Caco-2 (cell line): Measurements from ENCODE around the gene OS9. TPM values are rescaled to one million over a fixed set of nuclear protein-coding genes. Genes with fewer than 3 reads are reported as not detected.

Source experiments
- BruUV-seq: library from RNA; stranded (reverse); fragments of 400-500 nt; replicated peaks from 2 replicates; lab custom pipeline; 2021; lab: Mats Ljungman, UMichigan
- CTCF ChIA-PET: fragments of 300-600 bp; sonication (Branson Sonifier 250); formaldehyde crosslinking; loops from one replicate; lab custom pipeline; 2022; ENCODE audit warnings: antibody characterized with exemption; lab: Charles Lee
- POLR2A ChIA-PET: fragments of 300-600 bp; sonication (Branson Sonifier 250); formaldehyde crosslinking; loops from one replicate; lab custom pipeline; 2022; ENCODE audit warnings: antibody characterized with exemption; lab: Charles Lee
- DNase-seq, 2 experiments: peaks; one replicate each; pipeline versions ENCODE4 v3.0.0 to v3.0.0-alpha.2; 2020 to 2022
- H3K27me3 ChIP-seq: replicated peaks from 2 replicates; pipeline ENCODE4 v1.6.0; 2011; ENCODE audit warnings: low read length; ENCODE audit not compliant: control insufficient read depth, insufficient read depth
- H3K36me3 ChIP-seq: 2 replicates; pipeline ENCODE4 v1.5.1; 2011; ENCODE audit warnings: low read length; ENCODE audit not compliant: control insufficient read depth, insufficient read depth
- H3K4me1 ChIP-seq: fragments of 250-450 bp; sonication (Bioruptor Pico); 2 replicates; pipeline ENCODE4 v1.5.1; 2020; ENCODE audit warnings: mild to moderate bottlenecking
- H3K4me3 ChIP-seq: 2 replicates; pipeline ENCODE4 v1.5.1; 2011; ENCODE audit warnings: low read depth, mild to moderate bottlenecking, control low read depth, low read length
- H3K9me3 ChIP-seq: fragments of 250-450 bp; sonication (Bioruptor Pico); 2 replicates; pipeline ENCODE4 v1.5.1; 2020; ENCODE audit warnings: mild to moderate bottlenecking, moderate library complexity
- H3K27ac Mint-ChIP-seq: one replicate; pipeline ENCODE4 v1.8.0; 2022; ENCODE audit warnings: mixed read lengths; ENCODE audit not compliant: unreplicated experiment
- H3K27me3 Mint-ChIP-seq: one replicate; pipeline ENCODE4 v1.8.0; 2022; ENCODE audit warnings: mixed read lengths; ENCODE audit not compliant: insufficient read depth, unreplicated experiment
- H3K36me3 Mint-ChIP-seq: one replicate; pipeline ENCODE4 v1.8.0; 2022; ENCODE audit warnings: mild to moderate bottlenecking, mixed read lengths; ENCODE audit not compliant: insufficient read depth, unreplicated experiment
- H3K4me1 Mint-ChIP-seq: one replicate; pipeline ENCODE4 v1.8.0; 2022; ENCODE audit warnings: low read depth, mixed read lengths; ENCODE audit not compliant: unreplicated experiment
- H3K4me3 Mint-ChIP-seq: one replicate; pipeline ENCODE4 v1.8.0; 2022; ENCODE audit warnings: mild to moderate bottlenecking, moderate library complexity, mixed read lengths; ENCODE audit not compliant: unreplicated experiment
- H3K9me3 Mint-ChIP-seq: one replicate; pipeline ENCODE4 v1.8.0; 2022; ENCODE audit warnings: mixed read lengths; ENCODE audit not compliant: unreplicated experiment
- CTCF ChIP-seq, 2 experiments: fragments of 200-600 bp in 1 of 2; IDR thresholded peaks; 1 replicate in 1 of 2; 2 replicates in 1 of 2; pipeline versions ENCODE4 v1.5.1 to v1.8.0; 2011 to 2022; ENCODE audit warnings: antibody characterized with exemption in 1 of 2, control low read depth in 1 of 2, inconsistent platforms in 1 of 2, low read depth in 1 of 2, low read length in 1 of 2, mild to moderate bottlenecking in 1 of 2, moderate library complexity in 1 of 2; ENCODE audit not compliant: insufficient read depth in 1 of 2, severe bottlenecking in 1 of 2, unreplicated experiment in 1 of 2
- intact Hi-C: fragments of 100-400 bp; cut with micrococcal nuclease; formaldehyde crosslinking; loops from one replicate; pipeline ENCODE4 v1.10.0; 2022; ENCODE audit not compliant: unreplicated experiment
- total RNA-seq: library from RNA; stranded (reverse); gene quantifications from 2 replicates; pipeline ENCODE4 v1.2.3, GENCODE V29; 2022

OS9 gene
- total RNA-seq, 1 experiment from 2014 or later = 182 TPM

- no TSS peak for BruUV-seq
- H3K36me3 ChIP-seq = peaks cover 3% of the 10 kb centered on the region
- CTCF ChIA-PET = no interaction called here
Measured at GRCh38 chr12:57698414-57698813, 4.5 kb downstream of the OS9 start.

GRCh38 chr12:57700317-57700716, 6.4 kb downstream of the OS9 start:
- Histone ChIP-seq H3K4me3 (no peak overlapping the region), H3K9me3 (peaks cover 6% of the 10 kb centered on the region; the same call in 1 of the 2 replicates), H3K27me3 (no peaks in the 10 kb centered on the region), H3K36me3 (peaks cover 3% of the 10 kb centered on the region), H3K4me1 (no peaks in the 10 kb centered on the region)
- Mint-ChIP-seq H3K4me3 (no peak overlapping the region), H3K36me3 (peaks cover 12% of the 10 kb centered on the region), H3K27ac (no peak overlapping the region), H3K4me1 (no peaks in the 10 kb centered on the region), H3K9me3 (no peaks in the 10 kb centered on the region), H3K27me3 (no peaks in the 10 kb centered on the region)
- intact Hi-C loops = no loop called here
- no peak for DNase-seq
- ChIA-PET POLR2A (no interaction called here), CTCF (no interaction called here)
- no peak for TF ChIP-seq CTCF (IDR thresholded peaks at IDR 0.05; ENCODE audit: insufficient read depth in 1 of 2, low read depth in 1 of 2, low read length in 1 of 2, severe bottlenecking in 1 of 2, unreplicated experiment in 1 of 2)
- no TSS peak for BruUV-seq

More at GRCh38 chr12:57698414-57698813, 4.5 kb downstream of the OS9 start:
- no peak for DNase-seq
- Mint-ChIP-seq H3K9me3 (no peaks in the 10 kb centered on the region), H3K4me1 (no peaks in the 10 kb centered on the region), H3K4me3 (no peak overlapping the region), H3K27ac (no peak overlapping the region), H3K27me3 (no peaks in the 10 kb centered on the region), H3K36me3 (peaks cover 12% of the 10 kb centered on the region)
- no peaks in the 10 kb centered on the region for H3K4me1 ChIP-seq
- no peaks in the 10 kb centered on the region for H3K9me3 ChIP-seq
- intact Hi-C loops = no loop called here
- no peaks in the 10 kb centered on the region for H3K27me3 ChIP-seq
- TF ChIP-seq CTCF (IDR thresholded peaks at IDR 0.05; ENCODE audit: insufficient read depth in 1 of 2, low read depth in 1 of 2, low read length in 1 of 2, severe bottlenecking in 1 of 2, unreplicated experiment in 1 of 2) = no peak
- H3K4me3 ChIP-seq = no peak overlapping the region
- POLR2A ChIA-PET = no interaction called here

GRCh38 chr12:57707250-57707649, 13.3 kb downstream of the OS9 start:
- CTCF ChIA-PET = interaction anchor here (0.7 kb wide), 1 partner anchor 13 kb away, joined by 3 read pairs; no protein-coding TSS in a partner anchor
- intact Hi-C loops = no loop called here
- no peaks in the 10 kb centered on the region for H3K4me1 Mint-ChIP-seq

More at GRCh38 chr12:57707250-57707649, 13.3 kb downstream of the OS9 start:
- TF ChIP-seq CTCF (IDR thresholded peaks at IDR 0.05; ENCODE audit: insufficient read depth in 1 of 2, low read depth in 1 of 2, low read length in 1 of 2, severe bottlenecking in 1 of 2, unreplicated experiment in 1 of 2) = no peak
- no peak overlapping the region for H3K4me3 ChIP-seq
- Mint-ChIP-seq H3K27ac (no peak overlapping the region), H3K9me3 (no peaks in the 10 kb centered on the region), H3K4me3 (no peak overlapping the region), H3K27me3 (no peaks in the 10 kb centered on the region), H3K36me3 (peaks cover 8% of the 10 kb centered on the region)
- BruUV-seq = no TSS peak
- no peak for DNase-seq
- H3K4me1 ChIP-seq = no peaks in the 10 kb centered on the region
- H3K36me3 ChIP-seq = peaks cover 1% of the 10 kb centered on the region; the same call in 1 of the 2 replicates
- POLR2A ChIA-PET = no interaction called here
- peaks cover 6% of the 10 kb centered on the region; the same call in 1 of the 2 replicates for H3K9me3 ChIP-seq
- H3K27me3 ChIP-seq = no peaks in the 10 kb centered on the region
